GM18909 (cell line): ENCODE results near the gene CEP63.

Experiments used
- ATAC-seq: cut with Tn5 transposase; IDR thresholded peaks from one replicate; pipeline ENCODE4 v1.9.1; 2021; ENCODE audit warnings: mild to moderate bottlenecking; ENCODE audit not compliant: unreplicated experiment, poor library complexity

The CEP63 gene

GRCh38 chr3:134466331-134466730, 19.5 kb upstream of the CEP63 start:
- no peak for ATAC-seq

- no peak for ATAC-seq
Measured at GRCh38 chr3:134468519-134468918, 17.3 kb upstream of the CEP63 start.

- no peak for ATAC-seq
Measured at GRCh38 chr3:134471521-134472193, 14.2 kb upstream of the CEP63 start.

- ATAC-seq, result no peak
Measured at GRCh38 chr3:134472831-134473230, 13.0 kb upstream of the CEP63 start.

- ATAC-seq, result no peak
Measured at GRCh38 chr3:134473868-134474546, 11.8 kb upstream of the CEP63 start.

GRCh38 chr3:134474956-134475355, 10.9 kb upstream of the CEP63 start:
- ATAC-seq, result no peak

- no peak for ATAC-seq
Measured at GRCh38 chr3:134476306-134476705, 9.6 kb upstream of the CEP63 start.

GRCh38 chr3:134477002-134477401, 8.9 kb upstream of the CEP63 start:
- ATAC-seq, result no peak

- no peak for ATAC-seq
Measured at GRCh38 chr3:134477938-134478337, 7.9 kb upstream of the CEP63 start.

GRCh38 chr3:134480546-134480945, 5.3 kb upstream of the CEP63 start:
- ATAC-seq, result no peak

- ATAC-seq, result no peak
Measured at GRCh38 chr3:134481166-134481565, 4.7 kb upstream of the CEP63 start.

- ATAC-seq, result no peak
Measured at GRCh38 chr3:134482622-134483021, 3.2 kb upstream of the CEP63 start.

- no peak for ATAC-seq
Measured at GRCh38 chr3:134483195-134483900, 2.5 kb upstream of the CEP63 start.

- peak; percentile 5 for ATAC-seq
Measured at GRCh38 chr3:134485075-134485717, 661 bp upstream of the CEP63 start.

GRCh38 chr3:134486577-134487041, 752 bp downstream of the CEP63 start:
- ATAC-seq, result no peak

- no peak for ATAC-seq
Measured at GRCh38 chr3:134487406-134487805, 1.5 kb downstream of the CEP63 start.

GRCh38 chr3:134494495-134494894, 8.6 kb downstream of the CEP63 start:
- ATAC-seq, result no peak

GRCh38 chr3:134495980-134496379, 10.1 kb downstream of the CEP63 start:
- ATAC-seq, result no peak

- ATAC-seq, result no peak
Measured at GRCh38 chr3:134496471-134497071, 10.7 kb downstream of the CEP63 start.

- ATAC-seq, result no peak
Measured at GRCh38 chr3:134503266-134503665, 17.4 kb downstream of the CEP63 start.
